ENCODE results near the gene RILPL2.
"Not testable (repeated sequence)": the region's sequence is repeated elsewhere in the genome, so short reads cannot be mapped to it uniquely, and the experiment has no call there.

DNA sequence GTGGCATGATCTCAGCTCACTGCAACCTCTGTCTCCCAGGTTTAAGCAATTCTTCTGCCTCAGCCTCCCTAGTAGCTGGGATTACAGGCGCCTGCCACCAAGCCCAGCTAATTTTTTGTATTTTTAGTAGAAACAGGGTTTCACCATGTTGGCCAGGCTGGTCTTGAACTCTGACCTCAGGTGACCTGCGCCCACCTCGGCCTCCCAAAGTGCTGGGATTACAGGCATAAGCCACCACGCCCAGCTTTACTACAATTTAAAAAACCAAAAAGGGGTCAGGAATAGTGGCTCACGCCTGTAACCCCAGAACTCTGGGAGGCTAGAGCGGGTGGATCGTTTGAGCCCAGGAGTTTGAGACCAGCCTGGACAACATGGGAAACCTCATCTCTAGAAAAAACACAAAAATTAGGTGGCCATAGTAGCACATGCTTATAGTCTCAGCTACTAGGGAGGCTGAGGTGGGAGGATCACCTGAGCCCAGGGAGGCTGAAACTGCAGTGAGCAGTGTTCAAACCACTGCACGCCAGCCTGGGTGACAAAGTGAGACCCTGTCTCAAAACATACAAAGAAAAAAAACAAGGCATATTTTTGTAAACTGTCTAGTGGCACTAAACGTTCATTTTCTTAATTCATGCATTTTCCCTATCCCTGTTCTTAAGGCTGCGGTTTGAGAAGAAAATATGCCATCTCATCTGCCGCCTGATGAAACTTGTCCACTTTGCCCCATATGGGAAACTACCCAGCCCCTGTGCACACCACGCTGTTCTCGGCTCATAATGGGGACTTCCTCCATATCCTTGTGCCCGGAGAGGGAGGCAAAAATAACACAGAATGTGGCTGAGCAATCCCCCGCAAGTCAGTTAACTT, 4.3 kb downstream of the RILPL2 start:
- TF ChIP-seq, protein P1, sequence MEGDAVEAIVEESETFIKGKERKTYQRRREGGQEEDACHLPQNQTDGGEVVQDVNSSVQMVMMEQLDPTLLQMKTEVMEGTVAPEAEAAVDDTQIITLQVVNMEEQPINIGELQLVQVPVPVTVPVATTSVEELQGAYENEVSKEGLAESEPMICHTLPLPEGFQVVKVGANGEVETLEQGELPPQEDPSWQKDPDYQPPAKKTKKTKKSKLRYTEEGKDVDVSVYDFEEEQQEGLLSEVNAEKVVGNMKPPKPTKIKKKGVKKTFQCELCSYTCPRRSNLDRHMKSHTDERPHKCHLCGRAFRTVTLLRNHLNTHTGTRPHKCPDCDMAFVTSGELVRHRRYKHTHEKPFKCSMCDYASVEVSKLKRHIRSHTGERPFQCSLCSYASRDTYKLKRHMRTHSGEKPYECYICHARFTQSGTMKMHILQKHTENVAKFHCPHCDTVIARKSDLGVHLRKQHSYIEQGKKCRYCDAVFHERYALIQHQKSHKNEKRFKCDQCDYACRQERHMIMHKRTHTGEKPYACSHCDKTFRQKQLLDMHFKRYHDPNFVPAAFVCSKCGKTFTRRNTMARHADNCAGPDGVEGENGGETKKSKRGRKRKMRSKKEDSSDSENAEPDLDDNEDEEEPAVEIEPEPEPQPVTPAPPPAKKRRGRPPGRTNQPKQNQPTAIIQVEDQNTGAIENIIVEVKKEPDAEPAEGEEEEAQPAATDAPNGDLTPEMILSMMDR (IDR thresholded peaks at IDR 0.05): not testable (repeated sequence)
- not testable (repeated sequence) for TF ChIP-seq POLR2A (IDR thresholded peaks at IDR 0.05)
